NAMALWA (cell line): Measurements from ENCODE around the gene ZNF625.
"Not testable (repeated sequence)": the region's sequence is repeated elsewhere in the genome, so short reads cannot be mapped to it uniquely, and the experiment has no call there.

Experiments
- DNase-seq: peaks from one replicate; pipeline ENCODE4 v3.0.0-alpha.2; 2015; ENCODE audit warnings: low spot score

Gene ZNF625

DNA sequence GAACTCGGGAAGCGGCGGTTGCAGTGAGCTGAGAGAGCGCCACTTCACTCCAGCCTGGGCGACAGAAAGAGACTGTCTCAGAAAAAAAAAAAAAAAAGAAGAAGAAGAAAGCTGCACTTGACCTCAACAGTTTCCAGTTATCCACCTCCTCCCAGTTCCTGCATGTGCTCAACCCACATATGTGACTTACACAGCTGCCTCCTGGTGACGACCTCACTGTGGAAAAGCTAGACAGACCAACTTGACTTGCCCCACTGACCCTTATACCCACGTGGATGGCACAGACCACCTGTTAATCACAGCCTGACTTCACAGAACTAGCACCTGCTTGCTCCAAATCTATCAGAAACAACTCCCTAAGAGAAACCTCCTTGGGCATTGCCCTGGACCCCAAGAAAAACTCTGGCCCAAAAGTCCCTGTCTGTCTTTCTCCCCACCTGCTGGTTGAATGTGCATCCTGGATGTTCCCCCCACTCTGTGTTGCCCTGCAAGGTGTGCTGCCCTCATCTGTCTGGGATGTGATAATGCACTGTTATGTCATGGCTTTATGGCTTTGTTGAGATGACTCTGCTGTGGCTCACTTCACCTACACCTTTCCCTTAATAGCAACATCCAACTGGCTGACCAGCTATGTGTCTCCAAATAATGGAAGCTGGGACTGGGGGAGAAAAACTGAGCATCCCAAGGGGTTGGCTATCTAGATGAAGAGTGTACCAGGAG, 19.2 kb downstream of the ZNF625 start:
- DNase-seq: peak; percentile 69

DNA sequence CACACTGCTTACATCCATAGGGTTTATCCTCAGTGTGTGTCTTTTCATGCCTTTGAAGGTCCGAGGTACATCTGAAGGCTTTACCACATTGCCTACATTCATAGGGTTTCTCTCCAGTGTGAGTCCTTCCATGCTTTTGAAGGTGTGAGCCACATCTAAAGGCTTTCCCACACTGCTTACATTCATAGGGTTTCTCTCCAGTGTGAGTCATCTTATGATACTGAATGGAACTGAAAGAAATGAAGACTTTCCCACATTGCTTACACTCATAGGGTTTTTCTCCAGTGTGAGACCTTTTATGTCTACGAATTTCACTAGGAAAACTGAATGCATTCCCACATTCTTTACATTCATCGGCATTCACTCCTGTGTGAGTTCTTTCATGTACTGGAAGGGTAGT, 23.5 kb downstream of the ZNF625 start:
- DNase-seq: no peak

DNA sequence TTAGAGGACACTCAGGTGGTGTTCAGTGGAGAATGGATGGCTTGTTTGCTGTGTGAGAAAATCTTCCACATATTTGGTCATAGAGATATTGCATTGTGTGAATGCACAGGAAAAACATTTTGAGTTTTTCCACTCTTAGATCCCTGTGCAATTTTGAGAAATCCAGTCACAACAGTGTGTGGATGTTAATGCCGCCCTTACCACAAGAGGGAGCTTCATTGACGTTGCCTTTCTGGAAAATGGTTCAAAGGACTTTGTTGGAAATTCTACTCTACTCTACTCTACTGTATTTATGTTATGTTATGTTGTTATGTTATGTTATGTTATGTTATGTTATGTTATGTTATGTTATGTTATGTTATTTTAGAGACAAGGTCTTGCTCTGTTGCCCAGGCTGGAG, 29.8 kb downstream of the ZNF625 start:
- peak; percentile 46 for DNase-seq

DNA sequence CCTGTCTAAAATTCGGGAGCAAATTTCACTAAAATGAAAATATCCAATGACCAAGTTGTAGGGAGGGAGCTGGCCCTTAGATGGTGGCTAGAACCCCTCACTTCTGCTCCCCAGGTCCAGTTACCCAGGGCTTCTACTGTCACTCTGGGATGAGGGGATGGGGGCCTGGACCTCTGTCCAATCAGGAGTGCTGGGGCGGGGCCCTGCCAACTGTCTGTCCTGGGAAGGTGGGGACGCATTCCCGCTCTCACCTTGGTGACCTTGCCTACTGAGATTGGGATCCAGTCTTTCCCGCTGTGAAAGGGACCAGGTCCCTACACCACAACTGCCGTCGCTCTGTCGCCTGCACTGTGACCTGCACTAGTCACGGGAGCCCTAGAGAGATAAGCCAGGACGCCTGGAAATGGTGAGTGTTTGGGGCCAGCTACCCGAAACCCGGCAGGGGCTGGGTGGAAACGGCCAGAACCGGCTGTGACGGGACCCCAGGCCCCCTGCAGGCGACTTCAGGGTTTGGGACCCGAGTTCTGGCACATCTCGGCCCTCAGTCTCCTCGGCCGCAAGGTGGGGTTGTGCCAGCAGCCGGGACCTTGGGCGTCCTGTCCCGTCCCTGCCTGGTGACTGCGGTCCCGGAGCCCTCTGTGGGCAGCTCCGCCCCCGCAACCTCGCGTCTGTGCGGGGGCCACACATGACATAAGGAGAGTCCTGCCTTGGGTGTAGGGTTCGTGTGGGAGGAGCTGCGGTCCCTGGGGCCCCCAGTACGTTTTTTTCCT, 39.1 kb downstream of the ZNF625 start:
- no peak for DNase-seq

DNA sequence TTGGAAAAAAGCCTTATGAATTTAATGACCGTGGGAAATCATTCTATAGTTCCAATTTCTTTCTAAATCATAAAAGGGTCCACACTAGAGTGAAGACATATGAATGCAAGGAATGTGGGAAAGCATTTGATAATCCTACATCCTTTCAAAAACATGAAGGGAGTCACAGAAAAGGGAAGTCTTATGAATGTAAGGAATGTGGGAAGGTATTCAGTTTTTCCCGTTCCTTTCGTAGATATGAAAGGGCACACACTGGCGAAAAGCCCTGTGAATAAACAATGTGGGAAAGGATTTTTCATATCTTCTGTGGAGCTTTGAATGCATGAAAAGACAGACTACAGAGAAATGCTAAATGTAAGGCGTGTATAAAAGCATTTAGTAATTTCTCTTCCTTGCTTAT, 43.4 kb downstream of the ZNF625 start:
- DNase-seq: no peak

DNA sequence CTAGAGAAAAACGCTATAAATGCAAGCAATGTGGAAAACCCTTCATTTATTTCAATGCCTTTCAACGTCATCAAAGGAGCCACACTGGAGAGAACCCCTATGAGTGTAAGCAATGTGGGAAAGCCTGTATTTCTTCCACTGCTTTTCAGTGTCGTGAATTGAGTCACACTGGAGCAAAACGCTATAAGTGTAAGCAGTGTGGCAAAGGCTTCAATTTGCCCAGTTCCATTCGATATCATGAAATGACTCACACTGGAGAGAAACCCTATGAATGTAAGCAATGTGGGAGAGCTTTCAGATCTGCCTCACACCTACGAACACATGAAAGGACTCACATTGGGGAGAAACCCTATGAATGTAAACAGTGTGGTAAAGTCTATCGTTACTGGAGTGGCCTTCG, 43.8 kb downstream of the ZNF625 start:
- no peak for DNase-seq

DNA sequence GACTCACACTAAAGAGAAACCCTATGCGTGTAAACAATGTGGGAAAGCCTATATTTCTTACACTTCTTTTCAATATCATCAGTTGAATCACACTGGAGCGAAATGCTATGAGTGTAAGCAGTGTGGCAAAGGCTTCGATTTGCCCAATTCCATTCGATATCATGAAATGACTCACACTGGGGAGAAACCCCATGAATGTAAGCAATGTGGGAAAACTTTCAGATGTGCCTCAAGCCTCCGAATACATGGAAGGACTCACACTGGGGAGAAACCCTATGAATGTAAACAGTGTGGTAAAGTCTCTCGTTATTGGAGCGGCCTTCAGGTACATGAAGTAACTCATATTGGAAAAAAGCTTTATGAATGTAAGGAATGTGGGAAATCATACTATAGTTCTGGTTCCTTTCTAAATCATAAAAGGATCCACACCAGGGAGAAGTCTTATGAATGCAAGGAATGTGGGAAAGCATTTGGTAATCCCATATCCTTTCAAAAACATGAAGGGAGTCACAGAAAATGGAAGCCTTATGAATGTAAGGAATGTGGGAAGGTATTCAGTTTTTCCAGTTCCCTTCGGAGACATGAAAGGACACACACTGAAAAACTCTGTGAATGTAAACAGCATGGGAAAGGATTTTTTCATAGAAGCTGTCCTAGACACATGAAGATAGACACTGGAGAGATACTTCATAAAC, 44.4 kb downstream of the ZNF625 start:
- DNase-seq: no peak

DNA sequence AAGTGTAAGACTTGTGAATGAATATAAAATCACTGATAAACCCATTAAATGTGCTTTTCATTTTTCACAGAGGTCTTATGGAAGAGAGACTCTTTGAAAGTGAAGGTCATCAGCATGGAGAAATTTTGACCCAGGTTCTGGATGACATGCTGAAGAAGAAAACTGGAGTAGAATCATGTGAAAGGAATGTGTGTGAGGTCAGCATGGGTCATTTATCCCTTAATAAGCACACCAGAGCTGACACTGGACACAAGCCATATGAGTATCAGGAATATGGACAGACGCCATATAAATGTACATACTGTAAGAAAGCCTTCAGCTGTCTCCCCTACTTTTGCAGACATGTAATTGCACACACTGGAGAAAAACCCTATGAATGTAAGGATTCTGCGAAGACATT, 45.4 kb downstream of the ZNF625 start:
- no peak for DNase-seq

DNA sequence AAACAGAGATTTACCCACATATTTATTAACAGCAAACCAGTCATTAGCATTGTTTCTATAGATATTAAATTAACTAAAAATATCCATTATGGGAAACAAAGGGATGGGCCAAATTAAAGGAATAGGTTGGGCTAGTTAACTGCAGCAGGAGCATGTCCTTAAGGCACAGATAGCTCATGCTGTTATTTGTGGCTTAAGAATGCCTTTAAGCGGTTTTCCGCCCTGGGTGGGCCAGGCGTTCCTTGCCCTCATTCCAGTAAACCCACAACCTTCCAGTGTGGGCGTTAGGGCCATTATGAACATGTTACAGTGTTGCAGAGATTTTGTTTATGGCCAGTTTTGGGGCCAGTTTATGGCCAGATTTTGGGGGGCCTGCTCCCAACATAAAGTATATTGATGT, 52.6 kb downstream of the ZNF625 start:
- DNase-seq: not testable (repeated sequence)

DNA sequence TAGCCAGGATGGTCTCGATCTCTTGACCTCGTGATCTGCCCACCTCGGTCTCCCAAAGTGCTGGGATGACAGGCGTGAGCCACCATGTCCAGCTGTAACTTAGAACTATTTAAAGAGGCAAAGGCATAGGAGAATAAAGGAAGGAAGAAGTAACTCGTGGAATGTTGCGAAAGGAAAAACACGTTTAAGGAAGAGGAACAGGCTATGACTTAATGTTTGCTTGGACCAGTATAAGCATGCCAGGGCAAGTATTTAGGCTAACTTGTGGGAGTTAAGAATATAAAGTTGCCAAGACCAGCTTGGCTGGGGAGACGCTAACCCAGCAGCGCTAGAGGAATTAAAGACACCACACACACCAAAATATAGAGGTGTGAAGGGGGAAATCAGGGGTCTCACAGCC, 58.5 kb downstream of the ZNF625 start:
- DNase-seq: no peak

DNA sequence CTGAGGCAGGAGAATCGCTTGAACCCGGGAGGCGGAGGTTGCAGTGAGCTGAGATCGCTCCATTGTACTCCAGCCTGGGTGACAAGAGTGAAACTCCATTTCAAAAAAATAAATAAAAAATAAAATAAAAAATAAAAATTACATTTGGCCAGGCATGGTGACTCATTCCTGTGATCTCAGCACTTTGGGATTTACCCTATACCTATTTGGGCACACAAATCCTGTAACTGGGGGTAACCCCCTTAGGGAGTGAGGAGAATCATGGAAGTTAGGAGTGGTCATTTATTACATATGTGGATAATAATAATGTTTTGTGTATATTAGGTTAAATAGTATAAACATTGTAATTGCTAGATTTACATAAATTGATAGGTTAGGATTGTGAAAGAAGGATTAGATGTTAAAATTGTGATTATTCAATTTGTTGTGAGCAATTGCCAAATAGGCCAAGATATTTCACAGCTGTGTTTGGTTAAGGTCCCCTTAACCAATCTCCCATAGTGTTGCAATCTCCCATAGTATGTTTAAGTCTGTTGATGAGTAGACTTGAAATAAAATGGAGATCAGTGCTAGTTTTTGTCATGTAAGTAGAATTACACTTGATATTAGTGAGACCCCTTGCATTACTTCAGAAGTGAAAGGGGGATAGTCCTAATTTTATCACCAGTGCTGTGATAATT, 61.3 kb downstream of the ZNF625 start:
- DNase-seq: no peak
